Posterior cingulate gyrus (tissue), 11 donors: Measurements from ENCODE around the gene BCL2L15.
A peak's percentile ranks its signal among the peaks of the same experiment; 100 is the strongest.

Experiments
- DNase-seq, 10 donors: peaks; one replicate each; pipeline versions ENCODE4 v3.0.0 to v3.0.0-alpha.2; 2020 to 2021; ENCODE audit warnings: mixed read lengths in 3 of 10
- intact Hi-C: fragments of 100-400 bp; cut with DNase I; formaldehyde crosslinking; loops from one replicate; pipeline ENCODE4 v1.15.1; 2023

Gene BCL2L15

GRCh38 chr1:113887402-113888175 lies at the start of gene BCL2L15:
Gene BCL2L15, minus strand, starts transcription at chr1:113887581. Its CDS starts 206 bp downstream, at chr1:113887375.
- no peak for DNase-seq
- intact Hi-C loops = no loop called here

GRCh38 chr1:113937146-113937545 lies 49.8 kb upstream of the BCL2L15 start:
- intact Hi-C loops = no loop called here
- DNase-seq = no peak

- intact Hi-C loops = no loop called here
- DNase-seq = no peak
Observed at GRCh38 chr1:113935970-113936369, 48.6 kb upstream of the BCL2L15 start.

GRCh38 chr1:113935176-113935575 lies 47.8 kb upstream of the BCL2L15 start:
- DNase-seq = no peak
- intact Hi-C loops = no loop called here

GRCh38 chr1:113934511-113935055 lies 47.2 kb upstream of the BCL2L15 start:
- intact Hi-C loops = no loop called here
- DNase-seq = no peak

GRCh38 chr1:113934006-113934405 lies 46.6 kb upstream of the BCL2L15 start:
- intact Hi-C loops = no loop called here

GRCh38 chr1:113931451-113931851 lies 44.1 kb upstream of the BCL2L15 start:
- intact Hi-C loops = no loop called here
- DNase-seq = no peak

More at GRCh38 chr1:113934006-113934405, 46.6 kb upstream of the BCL2L15 start:
- no peak for DNase-seq

GRCh38 chr1:113930499-113931161 lies 43.2 kb upstream of the BCL2L15 start:
- no peak for DNase-seq
- intact Hi-C loops = no loop called here

- intact Hi-C loops = loop anchor here (1.0 kb wide), 2 partner anchors 25 to 118 kb away; partner anchors contain the start of genes DCLRE1B and RSBN1
- peak in 8 of 10 donors; percentile 22 to 89 (median 32) for DNase-seq
Observed at GRCh38 chr1:113929750-113930498, 42.5 kb upstream of the BCL2L15 start.

- peak; percentile 90 to 99 (median 94) for DNase-seq
- intact Hi-C loops = loop anchor here (1.0 kb wide), 2 partner anchors 24 to 117 kb away; partner anchors contain the start of genes DCLRE1B and RSBN1
Observed at GRCh38 chr1:113928941-113929749, 41.8 kb upstream of the BCL2L15 start, which contains the start of gene HIPK1. Gene HIPK1, plus strand, starts transcription at chr1:113929324.

GRCh38 chr1:113928187-113928930 lies 41.0 kb upstream of the BCL2L15 start:
- no peak for DNase-seq
- intact Hi-C loops = no loop called here

- intact Hi-C loops = no loop called here
- no peak for DNase-seq
Observed at GRCh38 chr1:113924473-113924872, 37.1 kb upstream of the BCL2L15 start.

GRCh38 chr1:113922957-113923356 lies 35.6 kb upstream of the BCL2L15 start:
- DNase-seq = no peak
- intact Hi-C loops = no loop called here

GRCh38 chr1:113918243-113918642 lies 30.9 kb upstream of the BCL2L15 start:
- intact Hi-C loops = no loop called here
- DNase-seq = no peak

GRCh38 chr1:113917400-113918082 lies 30.2 kb upstream of the BCL2L15 start:
- no peak for DNase-seq
- intact Hi-C loops = no loop called here

- intact Hi-C loops = no loop called here
- no peak for DNase-seq
Observed at GRCh38 chr1:113916974-113917373, 29.6 kb upstream of the BCL2L15 start.

- no peak for DNase-seq
- intact Hi-C loops = no loop called here
Observed at GRCh38 chr1:113913887-113914664, 26.7 kb upstream of the BCL2L15 start.

GRCh38 chr1:113913312-113913668 lies 25.9 kb upstream of the BCL2L15 start:
- intact Hi-C loops = no loop called here
- DNase-seq = no peak
